Muscle of leg (tissue), 11 donors: ENCODE results near the gene CFAP141. TPM values are rescaled to one million over a fixed set of nuclear protein-coding genes. Genes with fewer than 3 reads are reported as not detected.
"Not testable (repeated sequence)": the region's sequence is repeated elsewhere in the genome, so short reads cannot be mapped to it uniquely, and the experiment has no call there.

Source experiments
- DNase-seq: peaks from one replicate; pipeline ENCODE4 v3.0.0; 2013
- H3K27ac ChIP-seq: one replicate; pipeline ENCODE4 v1.5.1; 2013; ENCODE audit warnings: mild to moderate bottlenecking, low read length, control low read depth
- H3K27me3 ChIP-seq: one replicate; pipeline ENCODE4 v1.6.1; 2013; ENCODE audit warnings: low read length; ENCODE audit not compliant: control insufficient read depth, insufficient read depth
- H3K36me3 ChIP-seq: one replicate; pipeline ENCODE4 v1.6.1; 2013; ENCODE audit warnings: low read length; ENCODE audit not compliant: control insufficient read depth, insufficient read depth
- H3K4me1 ChIP-seq: one replicate; pipeline ENCODE4 v1.6.1; 2013; ENCODE audit warnings: low read length; ENCODE audit not compliant: control insufficient read depth, insufficient read depth
- H3K4me3 ChIP-seq: one replicate; pipeline ENCODE4 v1.5.1; 2013; ENCODE audit warnings: low read length, control low read depth
- H3K9me3 ChIP-seq: replicated peaks from 2 replicates; pipeline ENCODE4 v1.6.1; 2013; ENCODE audit warnings: low read depth, low read length; ENCODE audit not compliant: control insufficient read depth
- WGBS: methylation state at CpG from one replicate; pipeline ENCODE4 v1.1.5; 2013; ENCODE audit warnings: missing lambda C conversion rate; ENCODE audit not compliant: insufficient coverage; 5-methylcytosine and 5-hydroxymethylcytosine counted together
- polyA plus RNA-seq, 8 donors: library from polyadenylated mRNA; unstranded; fragments of 120-200 nt; gene quantifications; one replicate each; pipeline versions ENCODE4 v1.2.1 to v1.2.3, GENCODE V29; 2013; ENCODE audit warnings: inconsistent platforms in 1 of 8, low replicate concordance in 1 of 8; ENCODE audit not compliant: insufficient read length in 8 of 8, insufficient read depth in 1 of 8
- total RNA-seq: library from RNA; stranded (reverse); fragments of 120-200 nt; gene quantifications from one replicate; pipeline ENCODE4 v1.2.4, GENCODE V29; 2013

The CFAP141 gene
- total and polyA plus RNA-seq, 9 donors: 0.33 TPM; not detected in 8

DNA sequence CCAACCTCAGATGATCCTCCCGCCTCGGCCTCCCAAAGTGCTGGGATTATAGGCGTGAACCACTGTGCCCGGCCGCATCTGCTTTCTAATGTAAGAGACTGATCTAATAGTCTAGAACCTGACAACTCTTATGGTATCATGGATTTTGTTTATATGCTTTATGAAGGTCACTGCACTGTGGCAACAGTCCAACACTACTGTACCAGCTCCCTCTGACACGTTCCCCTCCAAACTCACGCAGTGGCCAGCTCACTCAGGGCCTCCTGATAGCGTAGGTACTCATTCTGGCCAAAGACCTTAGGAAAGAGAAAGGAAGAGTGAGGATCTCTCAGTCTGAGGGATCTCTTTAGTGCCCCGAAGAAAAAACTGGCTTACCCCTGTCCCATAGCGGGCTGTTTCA lies 6.0 kb upstream of the CFAP141 start:
- DNase-seq: no peak
- Histone ChIP-seq H3K9me3 (no peaks in the 10 kb centered on the region), H3K4me1 (no peaks in the 10 kb centered on the region), H3K27me3 (no peaks in the 10 kb centered on the region), H3K27ac (no peak overlapping the region), H3K4me3 (no peak overlapping the region), H3K36me3 (peaks cover 60% of the 10 kb centered on the region)
- WGBS: 97% methylated on average over 5 of the region's 10 CpGs

DNA sequence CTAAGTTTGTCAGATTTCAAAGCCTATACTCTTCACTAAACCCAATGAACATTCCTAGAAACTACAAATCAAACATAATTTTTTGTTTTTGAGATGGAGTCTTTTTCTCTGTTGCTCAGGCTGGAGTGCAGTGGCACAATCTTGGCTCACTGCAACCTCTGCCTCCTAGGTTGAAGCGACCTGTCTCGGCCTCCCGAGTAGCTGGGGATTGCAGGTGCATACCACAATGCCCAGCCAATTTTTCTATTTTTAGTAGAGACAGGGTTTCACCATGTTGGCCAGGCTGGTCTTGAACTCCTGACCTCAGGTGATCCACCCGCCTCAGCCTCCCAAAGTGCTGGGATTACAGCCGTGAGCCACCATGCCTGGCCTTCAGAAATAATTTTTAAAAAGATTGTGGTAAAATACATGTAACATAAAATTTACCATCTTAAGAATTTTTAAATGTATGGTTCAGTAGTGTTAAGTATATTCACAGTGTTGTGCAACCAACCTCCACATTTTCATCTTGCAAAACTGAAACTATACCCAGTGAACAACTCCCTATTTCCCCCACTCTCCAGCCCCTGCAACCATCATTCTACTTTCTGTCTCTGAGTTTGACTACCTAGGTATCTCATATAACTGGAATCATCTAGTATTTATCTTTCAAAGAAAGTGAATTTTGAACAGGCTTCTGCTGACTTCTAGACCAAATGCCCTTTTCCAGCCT lies 2.7 kb upstream of the CFAP141 start:
- no peak for DNase-seq
- Histone ChIP-seq H3K36me3 (peaks cover 65% of the 10 kb centered on the region), H3K27ac (no peak overlapping the region), H3K27me3 (no peaks in the 10 kb centered on the region), H3K9me3 (no peaks in the 10 kb centered on the region), H3K4me3 (no peak overlapping the region), H3K4me1 (no peaks in the 10 kb centered on the region)
- no CpG with 5 or more reads among the region's 5 CpGs for WGBS

DNA sequence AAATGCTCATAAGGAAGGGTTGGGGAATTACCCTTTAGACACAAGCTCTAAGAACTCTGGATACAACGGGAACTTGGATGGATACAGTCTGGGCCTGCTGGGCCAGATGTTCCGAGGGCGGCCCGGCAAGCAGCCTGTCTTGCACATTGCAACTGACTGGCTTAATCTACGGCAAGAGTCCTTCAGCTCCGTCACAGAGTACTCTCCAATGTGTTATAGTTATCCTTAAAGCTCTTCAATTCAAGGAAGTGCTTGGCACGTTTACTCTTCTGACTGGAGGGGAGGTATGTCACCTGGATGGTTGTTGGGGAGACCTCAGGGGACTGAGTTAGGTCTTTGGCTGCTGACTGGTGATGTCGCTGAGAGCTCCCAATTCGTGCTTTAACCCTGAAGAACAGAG lies 1.1 kb upstream of the CFAP141 start:
- Histone ChIP-seq H3K36me3 (peaks cover 49% of the 10 kb centered on the region), H3K9me3 (no peaks in the 10 kb centered on the region), H3K27ac (no peak overlapping the region), H3K4me3 (no peak overlapping the region), H3K4me1 (no peaks in the 10 kb centered on the region), H3K27me3 (no peaks in the 10 kb centered on the region)
- WGBS: 68% methylated on average over 5 of the region's 9 CpGs
- no peak for DNase-seq

DNA sequence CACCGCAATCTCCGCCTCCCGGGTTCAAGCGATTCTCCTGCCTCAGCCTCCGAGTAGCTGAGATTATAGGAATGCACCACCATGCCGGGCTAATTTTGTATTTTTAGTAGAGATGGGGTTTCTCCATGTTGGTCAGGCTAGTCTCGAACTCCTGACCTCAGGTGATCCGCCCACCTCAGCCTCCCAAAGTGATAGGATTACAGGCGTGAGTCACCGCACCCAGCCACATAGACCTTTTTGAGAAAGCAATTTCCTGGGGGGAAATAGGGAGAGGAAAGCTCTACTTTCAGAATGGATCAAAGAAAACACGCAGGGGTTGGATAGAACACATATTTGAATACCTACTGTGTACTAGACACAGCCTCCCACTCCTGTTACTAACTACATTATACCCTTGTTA lies 355 bp downstream of the CFAP141 start:
- H3K4me1 ChIP-seq, H3K27me3 ChIP-seq, H3K27ac ChIP-seq, H3K9me3 ChIP-seq, DNase-seq, H3K4me3 ChIP-seq: not testable (repeated sequence)
- peaks cover 40% of the 10 kb centered on the region for H3K36me3 ChIP-seq
- 100% methylated on average over 4 of the region's 11 CpGs for WGBS

DNA sequence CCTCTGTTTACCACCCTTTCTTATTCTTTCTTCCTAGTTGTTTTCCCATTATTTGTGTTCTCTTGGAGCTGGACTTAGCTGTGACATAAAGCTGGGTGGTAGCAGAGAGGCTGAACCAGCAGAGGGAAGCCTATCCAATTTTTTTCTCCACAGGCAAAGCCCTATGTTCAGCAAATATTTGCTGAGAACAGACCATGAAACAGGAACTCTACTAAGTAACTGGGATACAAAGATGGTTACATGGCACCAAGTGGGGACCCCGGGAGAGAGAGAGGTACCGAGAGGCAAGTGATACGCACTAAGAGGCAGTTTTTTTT lies 6.6 kb downstream of the CFAP141 start:
- no peak overlapping the region for H3K27ac ChIP-seq
- no peaks in the 10 kb centered on the region for H3K4me1 ChIP-seq
- H3K27me3 ChIP-seq: peaks cover 2% of the 10 kb centered on the region
- DNase-seq: no peak
- WGBS: 85% methylated on average over 3 of the region's 3 CpGs
- no peaks in the 10 kb centered on the region for H3K36me3 ChIP-seq
- no peaks in the 10 kb centered on the region for H3K9me3 ChIP-seq
- H3K4me3 ChIP-seq: no peak overlapping the region

DNA sequence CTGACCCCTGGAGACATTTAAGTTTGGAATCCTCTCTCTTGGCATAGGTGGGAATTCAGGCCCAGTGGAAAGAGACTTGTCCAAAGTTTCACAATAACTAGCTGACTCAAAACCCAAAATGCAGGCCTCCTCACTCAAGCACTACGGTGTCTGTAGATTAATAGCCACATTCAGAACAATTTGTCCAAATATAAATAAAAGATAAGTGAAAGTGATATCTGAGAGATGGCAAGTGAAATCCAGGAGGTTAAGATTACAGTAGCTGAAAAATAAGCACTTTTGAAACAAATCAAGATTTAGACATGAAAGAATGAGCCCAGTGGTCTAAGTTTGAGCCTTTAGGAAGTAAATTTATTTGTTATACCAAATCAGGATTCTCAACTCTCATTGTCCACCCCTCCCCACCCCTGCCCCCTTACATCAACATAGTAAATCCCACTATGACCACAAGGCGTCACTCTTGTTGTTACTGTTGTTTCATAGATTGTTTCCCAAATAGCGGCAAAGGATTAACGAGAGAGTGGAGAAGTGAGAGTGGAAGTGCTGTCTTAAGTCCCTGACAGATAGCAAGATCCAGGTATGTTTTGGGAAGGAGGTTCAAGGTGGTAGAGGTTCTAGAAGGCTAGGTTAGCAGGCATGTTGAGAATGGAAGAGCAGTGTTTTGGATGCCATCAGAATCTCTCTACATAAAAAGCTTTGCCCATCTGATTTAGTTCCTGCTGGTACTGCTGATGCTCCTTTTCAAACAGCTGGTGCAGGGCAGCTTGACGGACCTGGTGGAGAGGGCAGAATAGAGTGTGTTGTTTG lies 7.2 kb downstream of the CFAP141 start:
- H3K4me1 ChIP-seq: no peaks in the 10 kb centered on the region
- H3K9me3 ChIP-seq: no peaks in the 10 kb centered on the region
- peak; percentile 84 for DNase-seq
- H3K4me3 ChIP-seq: no peak overlapping the region
- H3K27me3 ChIP-seq: peaks cover 6% of the 10 kb centered on the region
- WGBS: 0% methylated on average over 2 of the region's 5 CpGs
- no peaks in the 10 kb centered on the region for H3K36me3 ChIP-seq
- H3K27ac ChIP-seq: no peak overlapping the region

DNA sequence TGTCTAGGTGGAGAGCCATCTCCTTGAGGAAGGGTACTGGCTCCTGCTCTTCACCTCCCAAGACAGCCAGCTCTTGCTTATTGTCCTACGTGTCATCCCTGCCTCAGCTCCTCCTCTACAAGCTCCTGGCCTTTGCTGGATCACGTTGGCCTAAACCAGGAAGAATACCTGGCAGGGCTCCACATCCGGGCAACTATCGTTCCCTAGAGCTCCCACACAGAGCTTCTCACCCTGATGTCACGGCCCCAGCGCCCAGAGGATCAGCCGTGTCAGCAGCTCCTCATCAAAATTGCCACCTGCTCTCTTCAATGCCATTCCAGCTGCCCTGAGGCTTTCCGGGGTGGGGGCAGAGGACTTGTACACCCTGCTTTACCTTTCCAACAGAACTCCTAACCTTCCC lies 12.3 kb downstream of the CFAP141 start:
- Histone ChIP-seq H3K9me3 (no peaks in the 10 kb centered on the region), H3K36me3 (no peaks in the 10 kb centered on the region), H3K4me3 (no peak overlapping the region), H3K27me3 (peaks cover 7% of the 10 kb centered on the region), H3K4me1 (peaks cover 15% of the 10 kb centered on the region), H3K27ac (peak overlapping the region; percentile 42)
- 64% methylated on average over 8 of the region's 8 CpGs for WGBS
- DNase-seq: peak; percentile 31

DNA sequence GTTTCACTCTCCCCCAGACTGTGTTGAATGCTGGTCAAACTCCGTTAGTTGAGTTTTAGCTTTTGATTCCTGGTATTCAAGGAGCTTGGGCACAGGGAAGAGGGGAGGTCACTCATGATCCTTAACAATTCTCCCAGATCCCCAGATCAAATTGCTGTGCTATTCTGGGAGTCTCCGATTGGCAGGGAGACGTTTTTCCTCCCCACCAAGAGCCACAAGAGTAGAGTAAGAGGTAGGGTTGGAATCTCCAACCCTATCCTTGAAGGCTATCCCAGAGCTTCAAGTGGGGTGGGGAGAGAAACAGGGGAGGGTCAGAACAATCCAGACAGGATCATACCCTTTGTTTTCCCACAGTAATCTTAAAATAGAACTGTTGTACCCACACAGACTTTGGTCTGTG lies 13.7 kb downstream of the CFAP141 start:
- Histone ChIP-seq H3K27me3 (peaks cover 7% of the 10 kb centered on the region), H3K4me3 (no peak overlapping the region), H3K4me1 (peaks cover 15% of the 10 kb centered on the region), H3K9me3 (no peaks in the 10 kb centered on the region), H3K27ac (peak overlapping the region; percentile 57), H3K36me3 (no peaks in the 10 kb centered on the region)
- WGBS: no CpG with 5 or more reads among the region's 3 CpGs
- no peak for DNase-seq

DNA sequence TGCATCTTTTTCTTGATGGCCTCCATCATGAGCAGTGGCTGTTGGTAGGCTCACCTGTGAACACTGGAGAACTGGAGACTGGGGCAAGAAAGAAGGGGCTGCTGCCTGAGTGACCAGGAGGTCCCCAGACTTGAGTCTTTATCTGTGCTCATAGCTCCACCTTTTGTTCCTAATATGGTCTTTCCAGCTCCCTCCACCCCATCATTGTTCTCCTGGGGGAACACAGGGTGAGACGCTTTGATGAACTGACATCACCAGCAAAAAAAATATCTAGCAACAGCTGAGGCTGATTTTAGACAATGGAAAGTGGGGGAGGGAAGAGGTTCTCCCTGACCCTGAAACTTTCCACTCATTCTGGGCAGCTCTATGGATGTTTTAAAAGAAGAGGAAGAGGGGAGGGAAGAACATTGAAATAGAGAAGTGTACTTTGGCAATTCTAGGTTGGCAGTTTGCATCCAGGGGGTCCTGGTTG lies 14.1 kb downstream of the CFAP141 start, which contains the start of gene TPM3:
TSS of gene TPM3 (minus strand) at position 111 of the 472 bp plus-strand sequence. CDS start at position 29, 82 bp downstream.
- Histone ChIP-seq H3K27me3 (peaks cover 7% of the 10 kb centered on the region), H3K27ac (peak within 1 kb of the TSS; percentile 57), H3K9me3 (no peaks in the 10 kb centered on the region), H3K36me3 (no peaks in the 10 kb centered on the region), H3K4me1 (peaks cover 15% of the 10 kb centered on the region), H3K4me3 (peak within 1 kb of the TSS; percentile 16)
- no CpG with 5 or more reads among the region's 1 CpG for WGBS
- DNase-seq: peak; percentile 68

DNA sequence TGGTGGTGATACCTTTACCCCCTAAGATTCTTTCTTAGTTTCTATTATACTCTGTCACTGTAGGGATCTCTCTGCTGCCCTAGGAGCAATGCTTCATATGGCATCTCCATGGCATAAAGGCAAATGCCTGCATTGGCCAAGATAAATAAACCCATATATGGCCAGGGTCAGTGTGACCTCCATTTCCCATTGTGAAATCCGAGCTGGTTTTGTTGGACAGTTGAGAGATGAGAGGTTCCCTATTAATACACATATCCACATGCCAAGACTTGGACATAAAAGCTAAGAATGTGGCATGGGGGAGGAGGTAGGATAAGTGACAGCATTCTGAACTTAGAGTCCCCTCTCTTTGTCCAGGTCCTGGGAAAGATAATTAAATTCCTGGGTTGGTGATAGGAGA lies 15.6 kb downstream of the CFAP141 start:
- Histone ChIP-seq H3K27ac (peak overlapping the region; percentile 9), H3K27me3 (peaks cover 7% of the 10 kb centered on the region), H3K36me3 (no peaks in the 10 kb centered on the region), H3K9me3 (no peaks in the 10 kb centered on the region), H3K4me3 (no peak overlapping the region), H3K4me1 (peaks cover 15% of the 10 kb centered on the region)
- no peak for DNase-seq
- no CpG with 5 or more reads among the region's 1 CpG for WGBS
